NCI-H2196 treated with DMSO at 0.1 percent for 48 hours (cell line): ENCODE measurements around the gene SRGAP3.

Experiments used
- DNase-seq: peaks from one replicate; lab custom pipeline; 2025; ENCODE audit not compliant: unreplicated experiment; lab: John Stamatoyannopoulos, UW

Gene SRGAP3

DNA sequence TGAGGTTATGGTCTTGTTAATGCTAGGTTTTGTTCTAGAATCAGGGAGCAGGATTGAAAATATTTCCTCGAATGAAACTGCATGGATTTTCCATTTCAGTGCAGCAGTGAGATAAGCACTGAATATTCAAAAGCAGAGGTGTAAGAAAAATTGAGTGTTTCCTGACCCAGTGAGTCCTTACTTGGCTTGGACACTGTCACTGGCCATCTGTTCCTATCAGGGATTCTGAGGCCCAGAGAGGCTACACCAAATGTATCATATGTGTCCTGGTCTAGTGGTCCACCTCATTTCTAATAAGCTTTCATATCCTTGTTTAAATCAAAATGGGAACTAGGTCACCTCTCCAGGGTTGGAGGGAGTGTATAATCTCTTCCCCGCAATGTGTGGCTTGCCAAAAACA, 225.1 kb downstream of the SRGAP3 start:
- DNase-seq = no peak

DNA sequence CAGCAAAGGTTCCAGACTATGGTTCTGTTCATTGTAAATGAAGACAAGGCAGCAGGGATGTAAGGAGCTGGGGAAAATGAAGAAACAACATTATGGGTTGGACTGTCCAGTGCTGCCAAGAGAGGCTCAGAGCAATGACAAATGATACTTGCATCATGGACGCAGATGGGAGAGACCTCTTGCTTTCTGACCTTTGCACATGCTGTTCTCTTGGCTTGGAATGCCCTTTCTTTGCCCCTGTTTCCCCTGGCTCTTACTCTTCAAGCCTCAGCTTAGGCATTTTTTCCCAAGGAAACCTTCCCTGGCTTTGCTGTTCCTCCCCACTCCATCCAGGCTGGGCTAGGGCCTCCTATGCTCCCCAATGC, 226.2 kb downstream of the SRGAP3 start:
- no peak for DNase-seq

DNA sequence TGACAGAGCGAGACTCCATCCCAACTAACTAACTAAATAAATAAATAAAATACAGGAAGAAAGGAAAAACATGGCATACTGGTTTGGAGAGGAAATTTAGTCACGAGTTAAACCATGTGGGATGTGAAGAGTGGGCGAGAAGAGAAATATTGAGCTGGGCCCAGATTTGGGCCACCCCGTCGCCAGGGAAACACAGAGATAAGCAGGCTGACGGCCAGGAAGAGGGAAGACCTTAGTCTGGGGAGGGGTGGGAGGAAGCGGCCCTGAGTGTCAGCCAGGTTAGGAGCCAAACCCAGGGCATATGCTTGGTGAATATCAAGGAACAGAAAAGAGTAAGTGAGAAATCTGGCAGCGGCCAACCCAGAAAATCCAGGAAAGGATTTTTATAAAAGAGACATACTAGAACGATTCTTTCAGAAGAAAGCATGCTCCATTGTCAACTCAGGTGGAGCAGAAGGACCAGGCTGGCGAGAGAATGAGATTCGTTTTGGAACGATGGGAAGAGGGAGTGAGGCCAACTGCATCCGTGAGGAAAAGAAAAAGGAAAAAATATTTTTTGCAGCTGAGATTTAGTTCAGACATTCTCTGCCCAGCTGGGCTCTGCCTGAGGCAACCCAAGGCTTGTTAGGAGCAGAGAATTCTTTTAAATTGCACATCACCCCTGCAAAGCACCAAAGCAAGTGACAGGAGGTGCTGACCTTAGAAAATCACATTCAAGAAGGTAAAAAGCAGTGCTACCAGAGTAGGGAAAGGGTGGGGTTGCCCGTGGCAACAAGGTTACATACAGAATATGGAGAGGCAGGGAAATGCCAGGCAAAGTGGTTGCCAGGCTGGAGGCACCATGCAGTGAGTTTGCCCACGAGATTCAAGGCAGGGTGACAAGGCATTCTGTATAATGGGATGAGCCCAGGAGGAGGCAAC, 226.9 kb downstream of the SRGAP3 start:
- no peak for DNase-seq

DNA sequence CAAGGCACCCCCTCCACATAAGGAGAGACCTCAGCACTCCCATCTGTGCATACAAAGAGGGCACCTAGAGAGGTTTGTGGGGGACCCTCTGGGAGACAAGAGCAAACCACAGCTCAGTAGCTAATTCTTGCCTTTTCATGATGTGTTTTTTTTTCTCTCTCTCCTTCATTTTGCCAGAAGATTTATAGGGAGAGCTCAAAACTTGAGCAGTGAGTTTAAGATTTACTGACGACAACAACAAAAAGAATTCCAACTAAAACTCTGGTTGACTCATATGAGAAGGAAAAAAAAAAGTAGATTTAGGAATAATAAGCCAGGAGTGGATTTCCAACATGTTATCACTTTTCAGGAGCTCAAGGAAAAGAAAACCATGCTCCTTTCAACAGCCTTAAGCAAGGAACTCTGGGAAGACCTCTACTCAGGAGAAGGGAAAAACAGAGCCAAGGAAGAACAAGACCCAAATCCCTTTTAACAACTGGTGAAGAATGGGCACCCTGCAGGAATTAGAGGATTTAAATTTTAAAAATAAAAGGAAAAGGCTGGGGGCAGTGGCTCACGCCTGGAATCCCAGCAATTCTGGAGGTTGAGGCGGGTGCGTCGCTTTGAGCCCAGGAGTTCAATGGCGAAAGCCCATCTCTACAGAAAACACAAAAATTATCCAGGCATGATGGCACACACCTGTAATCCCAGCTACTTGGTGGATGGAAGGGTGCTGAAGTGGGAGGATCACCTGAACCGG, 228.0 kb downstream of the SRGAP3 start:
- DNase-seq = no peak

DNA sequence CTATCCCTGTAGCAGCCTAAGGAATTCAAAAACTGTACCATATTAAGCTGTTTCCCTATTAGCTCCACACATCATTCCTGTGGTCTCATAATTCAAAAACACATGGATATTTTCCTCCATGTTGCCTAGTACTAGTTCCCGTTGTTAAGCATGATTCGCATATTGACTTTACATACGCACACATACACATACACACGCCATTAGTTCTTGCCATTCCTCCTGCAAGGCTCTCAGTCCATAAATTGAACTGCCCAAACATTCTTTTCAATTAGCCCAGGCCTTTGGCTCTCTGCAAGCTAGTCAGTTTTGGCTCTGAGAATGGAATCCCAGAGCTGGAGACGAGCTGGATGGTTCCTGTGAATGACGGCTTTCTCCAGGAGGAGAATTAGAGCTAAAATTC, 229.0 kb downstream of the SRGAP3 start:
- no peak for DNase-seq

DNA sequence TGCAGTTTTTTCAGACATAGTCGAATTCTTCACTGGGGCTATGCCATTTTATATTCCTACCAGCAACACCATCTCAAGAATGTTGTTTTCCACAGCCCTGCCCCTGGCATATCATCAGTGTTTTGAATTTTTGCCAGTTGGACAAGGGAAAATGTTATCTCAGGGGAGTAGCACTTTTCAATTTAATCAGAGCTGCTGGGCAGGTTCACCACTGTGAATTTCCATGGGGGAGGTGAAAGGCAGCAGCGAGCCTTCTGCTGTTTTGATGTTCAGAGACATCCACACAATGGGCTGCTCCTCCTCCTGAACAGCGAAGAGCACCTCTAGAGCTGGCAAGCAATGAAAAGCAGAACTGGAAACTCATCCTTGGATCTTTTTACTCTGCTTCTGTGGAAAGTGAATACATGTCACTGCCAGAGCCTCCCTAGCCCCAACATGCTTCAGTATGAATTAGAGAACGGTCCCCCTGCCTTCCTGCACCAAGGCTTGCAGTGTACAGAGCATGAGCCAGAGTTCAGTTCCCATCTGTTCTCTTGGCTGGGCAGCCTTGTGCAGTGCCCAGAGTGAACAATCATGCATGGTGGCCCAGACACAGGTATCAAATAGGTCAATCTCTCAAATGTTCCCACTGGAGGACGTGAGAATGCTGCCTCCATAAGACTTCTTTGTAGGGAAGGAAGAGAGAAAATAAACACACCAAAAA, 230.0 kb downstream of the SRGAP3 start:
- no peak for DNase-seq

DNA sequence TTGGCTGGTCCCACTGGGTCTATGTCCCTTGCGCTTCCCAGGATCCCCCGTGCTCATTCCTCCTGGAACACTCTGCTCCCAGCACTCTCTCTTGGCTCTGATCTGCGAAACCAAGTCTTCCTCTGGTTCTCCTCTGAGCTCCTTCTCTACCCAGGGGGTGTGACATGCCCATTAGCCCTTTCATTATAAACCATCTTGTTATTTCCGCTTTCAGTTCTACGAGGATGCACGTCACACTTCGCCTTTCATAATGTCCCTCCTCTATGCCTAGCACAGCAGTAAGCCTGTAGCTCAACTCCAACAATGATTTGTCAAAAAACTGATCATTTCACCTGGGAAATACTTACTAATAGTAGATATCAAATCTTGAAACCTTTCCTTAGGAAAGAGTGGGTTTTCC, 234.2 kb downstream of the SRGAP3 start:
- no peak for DNase-seq

DNA sequence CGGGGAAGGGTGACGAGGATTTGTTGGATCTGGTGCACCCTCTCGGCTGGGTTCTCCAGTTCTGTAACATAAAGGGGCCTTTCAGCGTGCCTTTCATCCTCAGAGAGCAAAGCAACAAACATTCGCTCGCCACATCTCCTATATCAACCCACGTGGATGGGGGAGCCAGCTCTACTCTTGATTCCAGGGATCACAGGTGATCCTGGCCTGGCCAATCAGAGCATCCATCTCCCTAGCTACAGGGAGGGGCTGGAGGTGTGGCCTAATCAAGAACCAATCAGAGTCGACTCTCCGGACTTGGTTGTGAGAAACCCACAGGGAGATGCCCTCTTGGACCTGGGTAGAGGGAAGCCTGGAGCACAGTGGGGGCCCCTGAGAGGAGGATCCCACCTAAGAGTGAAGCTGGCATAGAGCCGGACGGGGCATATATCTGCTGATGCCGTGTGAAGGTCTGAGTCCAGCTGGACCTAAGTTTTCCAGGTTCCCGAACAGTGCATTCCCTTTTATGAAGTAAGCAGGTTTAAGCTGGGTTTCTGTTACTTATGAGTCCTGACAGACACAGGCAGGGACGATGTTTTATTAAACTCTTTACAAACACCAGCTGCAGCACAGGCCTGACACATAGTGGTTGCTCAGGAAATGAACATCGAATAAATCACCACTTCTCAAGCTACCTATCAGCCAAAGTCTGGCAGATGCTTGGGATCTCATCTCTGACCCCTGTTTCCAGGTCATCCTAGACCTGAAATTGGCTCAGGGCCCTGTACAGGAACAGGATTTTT, 235.5 kb downstream of the SRGAP3 start:
- no peak for DNase-seq

DNA sequence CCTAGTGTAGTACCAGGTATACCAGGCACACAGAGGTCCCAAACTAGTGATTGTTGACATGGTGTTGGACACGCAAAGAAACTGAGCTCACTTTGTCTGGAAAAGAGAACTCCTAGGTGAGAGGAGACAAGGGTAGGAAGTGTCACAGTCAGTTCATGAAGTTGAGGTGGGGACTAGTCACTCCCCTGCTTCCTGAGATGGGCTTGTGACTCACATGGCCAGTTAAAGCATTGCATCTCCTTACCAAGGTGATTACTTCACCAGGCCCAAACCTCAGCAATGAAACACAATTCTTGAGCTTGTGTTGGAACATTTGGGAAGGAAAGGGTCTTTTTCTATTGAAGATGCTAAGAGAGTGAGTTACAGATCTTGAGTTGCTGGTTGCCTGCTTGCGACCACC, 236.9 kb downstream of the SRGAP3 start:
- DNase-seq = no peak

DNA sequence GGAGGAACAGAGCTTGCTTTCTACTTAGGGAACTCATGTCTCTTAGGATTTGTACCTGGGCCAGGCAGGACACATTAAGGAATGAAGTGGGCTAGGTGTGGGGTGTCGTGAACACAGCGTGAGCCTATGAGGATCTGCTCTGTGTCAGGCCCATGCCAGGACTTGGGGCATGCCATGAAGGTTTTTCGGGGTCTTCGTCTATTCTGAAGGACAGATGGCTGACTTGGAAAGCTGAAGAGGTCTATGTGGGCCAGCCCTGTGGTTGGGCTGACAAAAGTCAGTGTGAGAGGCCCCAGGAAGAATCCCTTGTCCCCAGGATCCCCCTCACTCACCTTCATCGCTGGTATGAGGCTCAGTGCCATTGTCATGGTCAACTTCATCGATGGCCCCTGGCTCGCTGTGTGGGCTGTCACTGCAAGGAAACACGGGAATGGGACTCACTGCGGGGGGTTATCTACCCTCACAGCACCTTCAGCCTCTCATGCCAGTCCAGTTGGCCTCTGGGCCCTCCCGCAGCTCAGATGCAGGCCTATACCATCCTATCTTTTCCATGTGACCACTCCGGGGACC, 239.4 kb downstream of the SRGAP3 start:
- DNase-seq = no peak

DNA sequence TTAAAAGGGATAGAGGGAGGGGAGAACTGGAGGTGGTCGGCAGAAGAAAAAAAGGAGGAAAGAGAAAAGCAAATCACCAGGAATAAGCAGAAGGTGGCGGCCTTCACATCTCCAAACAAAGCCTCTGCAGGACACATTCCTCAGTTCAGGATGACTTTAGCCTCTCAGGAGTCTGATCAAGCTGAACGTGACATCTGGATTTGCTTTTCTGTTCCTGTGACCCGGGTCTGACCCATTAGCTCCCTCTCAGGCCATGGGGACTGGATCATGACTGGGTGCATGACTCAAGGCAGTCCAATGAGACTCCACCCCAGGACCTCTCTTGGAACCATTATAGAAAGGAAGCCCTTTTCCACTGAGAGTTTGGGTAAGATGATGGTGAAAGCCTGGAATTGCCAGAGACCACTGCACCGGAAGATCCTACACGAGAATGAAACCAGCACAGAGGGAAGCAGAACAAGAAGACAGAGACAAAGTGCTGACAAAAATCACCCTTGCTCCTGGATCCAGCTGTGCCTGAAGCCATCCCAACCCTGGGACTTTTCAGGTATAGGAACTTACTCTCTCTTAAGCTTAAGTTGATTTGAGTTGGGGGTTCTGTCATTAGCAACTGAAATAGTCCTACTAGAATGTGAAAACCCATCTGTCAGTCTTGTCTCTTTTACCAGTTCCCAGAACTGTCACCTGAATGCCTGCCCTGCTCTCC, 240.7 kb downstream of the SRGAP3 start:
- no peak for DNase-seq

DNA sequence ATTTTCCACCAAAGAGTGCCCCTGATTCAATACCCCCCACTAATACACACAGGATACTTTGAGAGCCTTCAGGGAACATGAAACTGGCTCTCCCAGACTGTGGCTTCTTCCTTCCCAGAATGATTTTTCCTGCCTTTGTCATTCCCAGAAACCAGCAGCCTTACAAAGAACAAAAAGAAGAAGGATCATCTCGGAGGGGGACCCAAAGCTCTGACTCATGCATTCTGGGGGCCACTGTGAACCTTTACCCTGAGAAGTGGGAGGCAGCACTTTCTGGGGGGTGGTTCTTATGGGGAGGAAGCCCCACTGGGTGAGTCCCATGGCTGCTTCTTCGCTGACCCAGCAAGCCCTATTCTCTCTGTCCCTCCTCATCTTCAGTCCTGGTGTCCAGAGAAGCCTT, 241.5 kb downstream of the SRGAP3 start:
- no peak for DNase-seq

DNA sequence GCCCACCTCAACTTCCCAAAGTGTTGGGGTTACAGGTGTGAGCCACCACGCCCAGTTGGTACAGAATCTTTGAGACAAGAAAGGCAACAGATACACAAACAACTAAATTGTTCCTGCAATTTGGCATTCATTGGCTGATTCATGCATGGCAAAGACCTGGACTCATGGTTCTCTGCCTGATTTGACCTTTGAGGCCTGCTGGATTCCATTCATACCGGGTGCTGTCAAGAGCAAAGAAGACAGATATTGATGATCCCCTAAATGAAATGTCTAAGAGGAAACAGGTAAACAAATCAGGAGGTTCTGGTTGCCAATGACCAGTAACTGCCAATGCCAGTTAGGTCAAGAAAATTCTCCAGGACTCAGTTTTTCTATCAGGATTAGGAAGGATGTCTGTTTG, 242.2 kb downstream of the SRGAP3 start:
- DNase-seq = no peak

DNA sequence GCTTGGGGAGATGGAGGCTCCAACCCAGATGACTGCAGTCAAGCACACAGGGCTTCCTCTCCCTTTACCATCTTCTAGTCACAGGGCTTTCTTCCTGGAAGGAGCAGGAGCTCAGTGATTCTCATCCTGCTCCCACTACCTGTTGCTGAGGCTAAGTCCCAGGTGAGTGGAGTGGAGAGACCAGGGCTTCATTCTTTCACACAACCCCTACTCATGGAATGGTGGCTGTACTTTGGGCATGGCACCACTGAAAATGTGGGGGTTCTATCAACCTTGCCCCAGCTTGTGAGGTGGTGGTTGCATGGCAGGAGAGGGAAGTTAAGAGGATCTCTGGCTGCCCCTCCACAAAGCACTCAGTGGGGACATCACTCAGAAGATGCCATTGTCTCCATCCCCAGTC, 249.4 kb downstream of the SRGAP3 start:
- DNase-seq = no peak

DNA sequence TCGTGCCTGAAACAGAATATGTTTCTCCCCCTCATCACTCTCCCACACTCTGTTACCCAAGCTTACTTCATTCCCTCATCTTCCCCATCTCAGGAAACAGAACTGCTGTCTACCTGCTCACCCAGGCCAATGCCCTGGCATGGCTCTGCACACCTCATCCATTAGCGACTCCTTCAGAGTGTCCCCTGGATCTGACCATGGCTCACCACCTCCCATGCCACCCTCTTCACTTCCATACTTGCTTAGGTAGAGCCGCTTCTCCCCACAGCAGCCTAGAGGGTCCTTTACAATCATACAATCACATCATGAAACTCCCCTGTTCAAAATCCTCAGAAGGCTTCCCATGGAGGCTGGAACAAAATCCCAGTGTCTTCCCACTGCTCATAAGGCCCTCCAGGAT, 252.3 kb downstream of the SRGAP3 start:
- no peak for DNase-seq

DNA sequence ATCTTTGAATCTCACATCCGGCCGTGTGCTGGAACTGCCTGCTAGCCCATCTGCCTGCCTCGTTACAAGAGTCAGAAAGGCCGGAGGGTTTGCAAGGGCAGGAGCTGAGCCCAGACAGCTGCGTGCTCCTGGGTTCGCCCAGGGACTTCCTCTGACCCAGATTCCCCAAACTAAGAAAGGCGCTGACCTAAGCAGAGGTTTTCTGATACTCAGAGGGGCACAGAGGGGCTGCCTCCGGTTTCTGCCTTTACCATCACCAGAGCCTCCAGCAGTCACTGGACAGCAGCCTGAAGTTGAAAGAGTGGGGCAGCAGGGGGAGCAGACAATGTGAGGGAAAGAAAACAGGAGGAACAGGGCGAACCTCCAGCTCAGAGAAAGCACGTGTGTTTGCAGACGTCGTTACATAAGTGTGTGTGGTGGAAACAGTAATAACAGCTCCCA, 252.7 kb downstream of the SRGAP3 start:
- DNase-seq = no peak

DNA sequence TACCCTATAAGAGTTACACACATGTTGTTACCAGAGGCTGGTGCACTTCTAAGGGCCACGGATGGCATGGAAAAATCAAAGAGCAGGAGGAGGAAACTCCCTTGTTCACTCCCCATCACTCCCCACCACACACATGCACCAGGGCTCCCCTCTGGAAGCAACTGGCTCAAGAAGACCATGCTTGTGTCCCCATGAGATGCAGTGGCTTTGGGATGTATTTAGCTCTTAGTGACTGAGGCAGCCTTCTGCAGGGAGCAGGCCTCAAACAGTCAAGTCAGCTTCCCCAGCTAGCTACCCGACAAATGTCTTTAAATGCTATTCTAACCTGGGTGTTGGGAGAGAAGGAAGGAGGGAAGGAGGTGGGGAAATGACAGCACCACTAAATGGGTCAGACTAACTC, 253.2 kb downstream of the SRGAP3 start:
- no peak for DNase-seq

DNA sequence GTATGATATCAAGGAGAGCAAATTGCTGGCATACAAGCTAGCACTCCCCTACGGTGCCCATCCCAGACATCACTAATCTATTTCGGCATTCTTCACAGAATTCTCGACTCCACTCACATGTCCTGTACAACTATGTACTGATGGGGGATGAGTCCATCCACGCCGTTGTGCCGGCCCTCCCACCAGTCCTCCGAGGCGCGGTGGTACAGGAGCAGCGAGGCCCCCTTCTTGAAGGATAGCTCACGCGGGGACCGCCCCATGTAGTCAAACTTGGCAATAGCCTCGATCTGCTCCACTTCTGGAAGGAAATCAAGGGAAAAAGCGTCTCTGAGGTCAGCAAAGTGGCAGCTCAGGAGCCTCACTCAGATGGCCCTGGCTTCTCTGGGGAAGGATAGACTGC, 255.2 kb downstream of the SRGAP3 start:
- no peak for DNase-seq

DNA sequence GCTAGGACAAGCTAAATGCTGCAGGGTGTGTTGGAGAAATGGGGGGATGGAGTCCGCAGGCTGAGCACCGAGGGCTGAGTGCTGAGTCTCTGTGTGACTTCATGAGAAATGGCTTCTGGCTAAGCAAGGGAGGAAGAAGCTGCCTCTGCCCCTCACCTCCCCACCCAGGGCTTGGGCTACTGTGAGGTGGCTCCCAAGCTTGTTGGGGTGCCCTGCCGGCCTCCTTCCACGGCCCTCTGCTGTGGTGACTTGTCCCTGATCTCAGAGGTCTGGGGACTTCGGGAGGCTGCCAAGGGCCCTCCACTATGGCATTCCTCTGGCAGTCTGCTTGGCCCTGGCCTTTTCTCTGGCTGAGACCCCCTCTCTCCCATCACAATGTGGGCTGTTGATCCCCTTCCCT, 256.1 kb downstream of the SRGAP3 start:
- DNase-seq = no peak

DNA sequence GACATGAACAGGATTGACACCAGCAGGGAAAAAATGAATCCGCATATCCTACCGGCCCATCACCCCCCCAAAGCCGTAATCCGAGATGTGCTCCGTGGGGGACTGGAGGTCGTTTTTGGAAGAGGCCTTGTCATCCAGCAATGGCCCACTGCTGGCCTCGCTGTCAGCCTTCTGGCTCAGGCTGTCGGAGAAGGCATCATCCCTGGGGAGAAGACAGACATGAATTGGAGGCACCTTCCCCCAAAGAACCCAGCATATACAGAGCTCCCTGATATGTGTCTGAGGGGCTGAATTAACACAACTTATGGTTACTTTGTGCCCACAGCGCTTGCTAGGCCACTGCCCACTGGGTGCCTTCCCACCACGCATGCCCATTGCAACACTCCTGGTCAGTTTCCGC, 256.6 kb downstream of the SRGAP3 start:
- DNase-seq = no peak
